ENCODE results near the gene ZNF324B.

The ZNF324B gene

DNA sequence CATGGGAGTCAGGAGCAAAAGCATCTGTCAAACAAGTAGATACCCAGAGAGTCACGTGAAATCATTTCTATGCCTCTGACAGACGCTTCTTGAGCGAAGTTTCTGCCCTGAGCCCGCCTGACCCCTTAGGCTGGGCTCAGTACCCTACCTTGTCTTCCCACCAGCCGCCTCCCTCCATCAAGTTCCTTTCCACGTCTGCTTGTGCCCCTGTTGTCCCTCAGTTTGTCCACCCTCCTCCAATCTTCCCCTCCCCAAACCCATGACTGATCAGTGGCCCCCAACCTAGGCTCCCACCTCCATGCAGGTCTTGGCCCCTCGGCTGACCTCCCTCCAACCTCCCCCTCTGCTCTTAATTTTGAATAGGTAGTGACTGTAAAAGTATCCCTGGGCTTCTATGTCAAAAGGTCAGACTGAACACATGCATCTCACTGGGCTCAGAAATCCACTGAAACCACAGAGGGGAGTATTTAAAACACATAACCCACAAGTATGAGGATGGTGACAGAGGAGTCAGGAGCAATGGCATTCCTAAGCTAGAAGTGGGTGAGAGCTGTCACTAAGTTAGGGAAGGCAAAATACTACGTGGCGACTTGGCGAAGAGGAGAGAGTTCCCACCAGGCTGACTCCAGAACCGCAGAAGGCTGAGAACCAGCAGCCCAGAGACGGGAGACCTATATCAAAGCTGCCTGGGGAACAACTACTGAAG lies 23.0 kb downstream of the ZNF324B start:
- H3K4me1 ChIP-seq (ENCODE audit: insufficient read depth, low read length) = no peaks in the 10 kb centered on the region
- WGBS = 90% methylated on average over 11 of the region's 12 CpGs

DNA sequence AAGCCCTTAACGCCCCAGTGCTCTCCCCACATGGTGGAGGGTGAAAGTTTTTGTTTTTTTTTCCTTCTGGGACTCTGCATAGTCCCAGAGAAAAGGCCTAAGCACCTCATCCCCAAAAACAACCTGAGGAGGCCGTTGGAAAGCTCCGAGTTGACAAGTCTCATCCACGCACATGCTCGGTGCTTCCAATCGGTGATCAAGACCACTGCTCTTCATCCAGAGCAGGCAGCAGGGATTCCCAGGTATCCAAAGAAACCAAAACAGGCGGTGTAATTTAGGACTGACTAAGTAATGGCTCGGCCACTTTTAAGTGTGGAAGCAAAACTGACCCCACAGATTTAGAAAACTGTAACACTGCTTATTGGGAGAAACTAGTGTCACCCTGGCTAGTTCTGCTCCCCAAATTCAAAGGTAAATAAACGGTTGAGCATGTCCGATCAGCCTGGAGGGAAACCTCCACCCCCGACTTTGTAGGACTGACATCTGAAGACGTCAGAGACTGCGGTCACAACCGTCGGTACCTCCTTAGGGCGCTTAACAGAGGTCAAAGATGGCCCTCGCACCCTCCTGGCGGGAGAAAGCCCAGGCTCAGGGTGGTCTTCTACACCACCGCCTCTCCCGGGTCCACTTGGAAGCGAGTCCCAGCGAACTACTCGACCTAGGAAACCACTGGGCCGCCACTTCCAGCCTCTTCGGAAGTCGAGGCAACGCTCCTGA lies 23.7 kb downstream of the ZNF324B start:
- H3K27me3 ChIP-seq (ENCODE audit: insufficient read depth, low read length) = no peaks in the 10 kb centered on the region
- H3K36me3 ChIP-seq (ENCODE audit: insufficient read depth, low read length) = peaks cover 14% of the 10 kb centered on the region; the same call in 1 of the 2 replicates
- no peaks in the 10 kb centered on the region for H3K4me1 ChIP-seq (ENCODE audit: insufficient read depth, low read length)
- H3K9me3 ChIP-seq (ENCODE audit: insufficient read depth, low read depth, low read length) = no peaks in the 10 kb centered on the region
- H3K27ac ChIP-seq (ENCODE audit: low read depth, low read length) = peak overlapping the region; percentile 79; the same call in 1 of the 2 replicates
- H3K9ac ChIP-seq (ENCODE audit: low read depth, low read length) = peak overlapping the region; percentile 67
- 27% methylated on average over 27 of the region's 27 CpGs for WGBS
- peak overlapping the region; percentile 70 for H3K4me3 ChIP-seq (ENCODE audit: low read length)

More for the DNA sequence above, 23.0 kb downstream of the ZNF324B start:
- Histone ChIP-seq H3K27ac (ENCODE audit: low read depth, low read length) (no peak overlapping the region), H3K4me3 (ENCODE audit: low read length) (no peak overlapping the region), H3K9ac (ENCODE audit: low read depth, low read length) (no peak overlapping the region), H3K27me3 (ENCODE audit: insufficient read depth, low read length) (no peaks in the 10 kb centered on the region), H3K9me3 (ENCODE audit: insufficient read depth, low read depth, low read length) (no peaks in the 10 kb centered on the region), H3K36me3 (ENCODE audit: insufficient read depth, low read length) (peaks cover 16% of the 10 kb centered on the region; the same call in 1 of the 2 replicates)

DNA sequence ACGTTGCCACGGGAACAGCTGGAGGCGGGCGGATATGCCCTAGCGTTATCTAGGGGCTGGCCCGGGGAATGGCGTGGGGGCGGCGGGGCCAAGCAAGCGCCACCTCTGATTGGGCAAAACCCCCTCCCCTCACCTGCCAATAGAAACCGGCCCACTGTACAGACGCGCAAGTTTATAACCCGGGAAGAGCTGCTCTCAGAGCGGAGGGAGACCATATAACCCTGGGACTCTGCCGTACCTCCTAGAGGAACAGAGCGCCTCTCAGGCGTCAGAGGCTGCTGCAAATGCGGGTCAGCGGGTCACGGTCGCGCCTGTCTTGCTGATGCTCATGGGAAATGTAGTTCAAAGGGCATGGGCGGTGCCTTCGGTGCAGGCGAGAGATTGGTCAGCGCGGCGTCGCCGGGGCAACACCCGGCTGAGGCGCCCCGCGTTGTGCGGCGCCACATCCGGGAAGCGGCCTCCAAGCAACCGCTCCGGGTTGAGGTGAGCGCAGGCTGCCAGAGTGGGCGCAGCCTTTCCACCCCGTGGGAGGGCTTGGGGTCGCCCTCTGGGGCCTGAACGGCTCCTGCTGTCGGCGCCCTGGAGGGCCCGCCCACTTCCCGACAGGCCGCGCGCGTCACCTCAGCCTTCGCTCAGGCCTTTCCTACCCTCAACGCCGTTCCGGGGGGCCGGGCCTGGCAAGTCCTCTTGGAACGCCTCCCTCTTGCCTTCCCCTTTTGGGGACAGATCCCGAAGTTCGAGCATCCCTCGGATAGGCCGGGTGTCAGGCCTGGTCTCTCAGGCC lies 24.5 kb downstream of the ZNF324B start, which contains the start of gene ZNF446:
Gene ZNF446, plus strand, starts transcription at position 639 of the 784 bp plus-strand sequence. CDS start 867 bp downstream, outside the sequence.
- no peaks in the 10 kb centered on the region for H3K9me3 ChIP-seq (ENCODE audit: insufficient read depth, low read depth, low read length)
- no peaks in the 10 kb centered on the region for H3K4me1 ChIP-seq (ENCODE audit: insufficient read depth, low read length)
- peak within 1 kb of the TSS; percentile 79 for H3K27ac ChIP-seq (ENCODE audit: low read depth, low read length)
- WGBS = under 1% methylated on average over 64 of the region's 64 CpGs
- H3K9ac ChIP-seq (ENCODE audit: low read depth, low read length) = peak within 1 kb of the TSS; percentile 67
- peak within 1 kb of the TSS; percentile 70 for H3K4me3 ChIP-seq (ENCODE audit: low read length)
- H3K36me3 ChIP-seq (ENCODE audit: insufficient read depth, low read length) = peaks cover 11% of the 10 kb centered on the region; the same call in 1 of the 2 replicates
- H3K27me3 ChIP-seq (ENCODE audit: insufficient read depth, low read length) = no peaks in the 10 kb centered on the region

DNA sequence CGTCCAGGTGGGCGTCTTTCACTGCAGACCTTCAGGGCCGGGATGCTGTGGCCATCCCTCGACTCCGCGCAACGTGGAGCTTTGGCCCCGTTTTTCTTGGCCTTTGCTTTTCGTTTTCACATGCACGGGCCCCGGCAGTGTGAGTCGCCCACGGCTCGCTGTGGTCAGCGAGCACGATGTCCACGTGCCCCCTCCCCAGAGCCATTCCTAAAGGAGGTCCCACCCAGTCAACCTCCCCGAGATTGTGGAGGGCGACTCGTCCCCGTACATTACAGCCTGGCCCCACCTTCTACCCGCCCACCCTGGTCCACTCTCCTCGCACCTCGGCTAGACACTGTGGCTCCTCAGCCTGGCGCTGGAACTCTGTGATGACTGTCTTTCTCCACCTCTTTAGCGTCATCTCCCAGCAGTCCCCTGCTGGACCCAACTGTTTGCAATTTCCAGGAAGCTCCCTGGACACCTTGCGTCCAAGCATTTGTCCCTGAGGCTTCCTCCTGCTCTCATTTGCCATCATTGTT lies 25.1 kb downstream of the ZNF324B start:
- H3K9ac ChIP-seq (ENCODE audit: low read depth, low read length) = peak overlapping the region; percentile 67
- H3K27me3 ChIP-seq (ENCODE audit: insufficient read depth, low read length) = no peaks in the 10 kb centered on the region
- no peaks in the 10 kb centered on the region for H3K4me1 ChIP-seq (ENCODE audit: insufficient read depth, low read length)
- 6% methylated on average over 27 of the region's 27 CpGs for WGBS
- H3K36me3 ChIP-seq (ENCODE audit: insufficient read depth, low read length) = peaks cover 11% of the 10 kb centered on the region; the same call in 1 of the 2 replicates
- peak overlapping the region; percentile 70 for H3K4me3 ChIP-seq (ENCODE audit: low read length)
- H3K27ac ChIP-seq (ENCODE audit: low read depth, low read length) = peak overlapping the region; percentile 79
- no peaks in the 10 kb centered on the region for H3K9me3 ChIP-seq (ENCODE audit: insufficient read depth, low read depth, low read length)

DNA sequence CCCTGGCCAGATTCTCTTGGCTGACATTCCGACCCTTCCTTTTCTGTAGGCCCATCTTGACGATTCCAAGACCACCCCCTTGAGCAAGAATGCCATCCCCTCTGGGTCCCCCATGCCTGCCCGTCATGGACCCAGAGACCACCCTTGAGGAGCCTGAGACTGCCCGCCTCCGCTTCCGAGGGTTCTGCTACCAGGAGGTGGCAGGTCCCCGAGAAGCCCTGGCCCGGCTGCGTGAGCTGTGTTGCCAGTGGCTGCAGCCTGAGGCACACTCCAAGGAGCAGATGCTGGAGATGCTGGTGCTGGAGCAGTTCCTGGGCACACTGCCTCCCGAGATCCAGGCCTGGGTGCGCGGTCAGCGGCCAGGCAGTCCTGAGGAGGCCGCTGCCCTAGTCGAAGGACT lies 25.7 kb downstream of the ZNF324B start:
- Histone ChIP-seq H3K36me3 (ENCODE audit: insufficient read depth, low read length) (peaks cover 7% of the 10 kb centered on the region; the same call in 1 of the 2 replicates), H3K9ac (ENCODE audit: low read depth, low read length) (no peak overlapping the region), H3K4me3 (ENCODE audit: low read length) (peak overlapping the region; percentile 70), H3K9me3 (ENCODE audit: insufficient read depth, low read depth, low read length) (no peaks in the 10 kb centered on the region), H3K27ac (ENCODE audit: low read depth, low read length) (no peak overlapping the region), H3K4me1 (ENCODE audit: insufficient read depth, low read length) (no peaks in the 10 kb centered on the region), H3K27me3 (ENCODE audit: insufficient read depth, low read length) (no peaks in the 10 kb centered on the region)
- 91% methylated on average over 15 of the region's 15 CpGs for WGBS

DNA sequence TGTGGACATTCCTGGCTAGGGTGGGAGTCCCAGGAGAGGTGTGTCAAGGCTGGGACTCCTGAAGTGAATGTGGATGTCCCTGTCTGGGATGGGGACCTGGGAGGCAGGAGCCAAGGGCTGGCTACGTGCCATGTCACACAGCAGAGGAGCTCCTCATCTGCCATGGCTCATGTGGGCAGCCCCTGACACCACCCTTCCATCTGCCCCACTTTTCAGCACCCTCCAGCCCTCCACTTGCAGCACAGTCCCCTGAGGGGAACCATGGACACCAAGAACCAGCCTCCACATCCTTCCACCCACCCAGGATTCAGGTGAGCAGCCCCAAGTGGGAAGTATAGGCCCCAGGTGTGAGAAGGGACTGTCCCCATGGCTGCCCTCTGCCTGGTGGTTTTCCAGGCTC lies 26.4 kb downstream of the ZNF324B start:
- WGBS = 94% methylated on average over 1 of the region's 1 CpG
- Histone ChIP-seq H3K27me3 (ENCODE audit: insufficient read depth, low read length) (no peaks in the 10 kb centered on the region), H3K27ac (ENCODE audit: low read depth, low read length) (no peak overlapping the region), H3K4me1 (ENCODE audit: insufficient read depth, low read length) (no peaks in the 10 kb centered on the region), H3K9ac (ENCODE audit: low read depth, low read length) (no peak overlapping the region), H3K4me3 (ENCODE audit: low read length) (no peak overlapping the region), H3K36me3 (ENCODE audit: insufficient read depth, low read length) (no peaks in the 10 kb centered on the region), H3K9me3 (ENCODE audit: insufficient read depth, low read depth, low read length) (no peaks in the 10 kb centered on the region)

DNA sequence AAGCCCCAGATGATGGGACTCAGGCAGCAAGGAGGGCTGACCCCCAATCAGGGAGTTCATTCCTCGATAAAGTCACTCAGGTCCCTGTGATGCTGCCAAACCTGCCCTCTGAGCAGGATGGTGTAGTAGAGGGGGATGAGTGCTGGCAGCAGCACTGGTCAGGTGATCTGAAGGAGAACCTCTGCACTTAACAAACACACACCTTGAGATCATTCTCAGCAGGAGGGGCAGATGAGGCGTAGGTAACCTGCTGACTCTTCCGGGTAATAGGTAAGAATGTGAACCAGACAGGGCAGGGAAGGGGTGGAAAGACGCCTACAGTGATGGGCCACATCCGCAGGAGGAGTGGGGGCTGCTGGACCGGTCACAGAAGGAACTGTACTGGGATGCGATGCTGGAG lies 27.9 kb downstream of the ZNF324B start:
- no peak overlapping the region for H3K4me3 ChIP-seq (ENCODE audit: low read length)
- H3K36me3 ChIP-seq (ENCODE audit: insufficient read depth, low read length) = no peaks in the 10 kb centered on the region
- no peak overlapping the region for H3K9ac ChIP-seq (ENCODE audit: low read depth, low read length)
- H3K27me3 ChIP-seq (ENCODE audit: insufficient read depth, low read length) = no peaks in the 10 kb centered on the region
- H3K4me1 ChIP-seq (ENCODE audit: insufficient read depth, low read length) = no peaks in the 10 kb centered on the region
- H3K27ac ChIP-seq (ENCODE audit: low read depth, low read length) = no peak overlapping the region
- no peaks in the 10 kb centered on the region for H3K9me3 ChIP-seq (ENCODE audit: insufficient read depth, low read depth, low read length)
- 86% methylated on average over 7 of the region's 7 CpGs for WGBS

DNA sequence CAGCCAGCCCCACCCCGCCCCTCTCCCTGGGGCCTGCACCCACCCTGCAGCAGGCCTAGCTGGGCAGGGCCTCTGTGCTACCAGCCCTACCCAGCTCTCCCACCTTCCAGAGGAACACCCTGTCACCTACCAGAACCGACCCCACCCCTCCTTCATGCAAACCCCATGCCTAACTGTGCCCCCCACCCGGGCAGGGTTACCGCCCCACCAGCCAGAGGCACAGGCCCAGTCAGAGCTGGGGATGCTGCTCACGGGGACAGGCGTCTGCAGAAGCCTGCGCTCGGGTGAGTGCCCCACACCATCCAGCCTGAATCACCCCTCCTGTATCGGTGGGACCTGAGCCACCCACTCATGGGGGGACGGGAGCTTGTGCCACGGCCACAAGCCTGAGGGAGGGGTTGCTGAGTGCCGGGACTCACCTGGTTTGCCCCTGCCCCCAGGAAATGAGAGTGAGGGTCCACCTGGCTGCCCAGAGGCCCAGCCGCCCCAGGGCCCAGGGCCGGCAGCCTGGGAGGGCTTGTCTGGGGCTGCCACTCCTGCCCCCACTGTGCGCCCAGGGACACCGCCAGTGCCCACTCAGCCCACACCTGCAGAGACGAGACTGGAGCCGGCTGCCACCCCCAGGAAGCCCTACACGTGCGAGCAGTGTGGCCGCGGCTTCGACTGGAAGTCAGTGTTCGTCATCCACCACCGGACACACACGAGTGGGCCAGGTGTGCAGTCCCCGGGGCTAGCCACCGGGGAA lies 28.5 kb downstream of the ZNF324B start:
- Histone ChIP-seq H3K27ac (ENCODE audit: low read depth, low read length) (no peak overlapping the region), H3K9me3 (ENCODE audit: insufficient read depth, low read depth, low read length) (no peaks in the 10 kb centered on the region), H3K4me3 (ENCODE audit: low read length) (no peak overlapping the region), H3K4me1 (ENCODE audit: insufficient read depth, low read length) (no peaks in the 10 kb centered on the region), H3K9ac (ENCODE audit: low read depth, low read length) (no peak overlapping the region), H3K27me3 (ENCODE audit: insufficient read depth, low read length) (no peaks in the 10 kb centered on the region), H3K36me3 (ENCODE audit: insufficient read depth, low read length) (no peaks in the 10 kb centered on the region)
- 94% methylated on average over 28 of the region's 28 CpGs for WGBS

DNA sequence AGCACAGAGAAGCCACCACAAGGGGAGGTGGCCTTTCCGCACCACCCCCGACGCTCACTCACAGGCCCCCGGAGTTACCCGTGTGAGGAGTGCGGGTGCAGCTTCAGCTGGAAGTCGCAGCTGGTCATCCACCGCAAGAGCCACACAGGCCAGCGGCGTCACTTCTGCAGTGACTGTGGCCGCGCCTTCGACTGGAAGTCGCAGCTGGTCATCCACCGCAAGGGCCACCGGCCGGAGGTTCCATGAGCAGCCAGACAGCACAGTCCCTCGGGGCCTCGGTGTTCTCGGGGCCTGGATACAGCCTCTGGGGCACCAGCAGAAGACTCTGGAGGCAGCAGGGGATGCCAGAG lies 29.0 kb downstream of the ZNF324B start:
- no peaks in the 10 kb centered on the region for H3K9me3 ChIP-seq (ENCODE audit: insufficient read depth, low read depth, low read length)
- no peaks in the 10 kb centered on the region for H3K4me1 ChIP-seq (ENCODE audit: insufficient read depth, low read length)
- 97% methylated on average over 20 of the region's 20 CpGs for WGBS
- H3K27me3 ChIP-seq (ENCODE audit: insufficient read depth, low read length) = no peaks in the 10 kb centered on the region
- no peaks in the 10 kb centered on the region for H3K36me3 ChIP-seq (ENCODE audit: insufficient read depth, low read length)
- H3K4me3 ChIP-seq (ENCODE audit: low read length) = no peak overlapping the region
- no peak overlapping the region for H3K9ac ChIP-seq (ENCODE audit: low read depth, low read length)
- no peak overlapping the region for H3K27ac ChIP-seq (ENCODE audit: low read depth, low read length)

DNA sequence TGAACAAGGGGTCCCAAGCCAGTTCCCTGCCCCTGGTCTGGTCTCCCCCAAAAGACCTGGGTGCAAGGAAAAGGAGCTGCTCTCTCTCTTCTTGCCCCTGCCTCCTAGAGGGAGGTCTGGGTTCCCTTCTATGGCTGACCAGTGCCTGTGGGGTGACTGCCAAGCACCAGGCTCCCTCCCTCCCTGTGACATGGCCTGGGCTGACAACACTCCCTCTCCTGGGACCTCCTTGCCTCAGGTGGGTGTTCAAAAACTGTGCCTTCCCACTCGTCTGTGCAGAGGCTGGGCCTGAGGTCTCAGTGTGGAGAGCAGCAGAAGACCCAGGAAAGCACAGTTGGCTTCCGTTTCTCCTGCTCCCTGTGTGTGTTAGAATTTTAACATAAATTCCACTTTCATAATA lies 29.4 kb downstream of the ZNF324B start:
- no peaks in the 10 kb centered on the region for H3K27me3 ChIP-seq (ENCODE audit: insufficient read depth, low read length)
- H3K4me3 ChIP-seq (ENCODE audit: low read length) = no peak overlapping the region
- no peaks in the 10 kb centered on the region for H3K9me3 ChIP-seq (ENCODE audit: insufficient read depth, low read depth, low read length)
- H3K4me1 ChIP-seq (ENCODE audit: insufficient read depth, low read length) = no peaks in the 10 kb centered on the region
- H3K36me3 ChIP-seq (ENCODE audit: insufficient read depth, low read length) = no peaks in the 10 kb centered on the region
- 78% methylated on average over 1 of the region's 2 CpGs for WGBS
- H3K9ac ChIP-seq (ENCODE audit: low read depth, low read length) = no peak overlapping the region
- H3K27ac ChIP-seq (ENCODE audit: low read depth, low read length) = no peak overlapping the region
